Trophoblast cell (in vitro differentiated cells and primary cell): Measurements from ENCODE around the gene PLA2G12B.

Experiments
- DNase-seq, 2 donors: peaks; one replicate each; pipeline ENCODE4 v3.0.0-alpha.2; 2016
- H2AFZ ChIP-seq: 2 replicates; pipeline ENCODE4 v1.6.1; 2013; ENCODE audit warnings: low read length, moderate library complexity, mild to moderate bottlenecking; ENCODE audit not compliant: insufficient read depth, poor library complexity
- H2AK5ac ChIP-seq: 2 replicates; pipeline ENCODE4 v1.6.1; 2013; ENCODE audit warnings: mild to moderate bottlenecking, low read length
- H2BK120ac ChIP-seq: 2 replicates; pipeline ENCODE4 v1.6.1; 2013; ENCODE audit warnings: low read length, mild to moderate bottlenecking, moderate library complexity; ENCODE audit not compliant: insufficient read depth, poor library complexity
- H2BK12ac ChIP-seq: 2 replicates; pipeline ENCODE4 v1.6.1; 2013; ENCODE audit warnings: mild to moderate bottlenecking, low read length, moderate library complexity
- H2BK5ac ChIP-seq: 2 replicates; pipeline ENCODE4 v1.6.1; 2013; ENCODE audit warnings: low read length, low read depth, moderate library complexity, mild to moderate bottlenecking; ENCODE audit not compliant: poor library complexity
- H3K14ac ChIP-seq: 2 replicates; pipeline ENCODE4 v1.6.1; 2013; ENCODE audit warnings: mild to moderate bottlenecking, low read length
- H3K18ac ChIP-seq: 2 replicates; pipeline ENCODE4 v1.6.1; 2013; ENCODE audit warnings: mild to moderate bottlenecking, low read length
- H3K23ac ChIP-seq: 2 replicates; pipeline ENCODE4 v1.6.1; 2013; ENCODE audit warnings: low read length
- H3K27ac ChIP-seq: 2 replicates; pipeline ENCODE4 v1.5.1; 2013; ENCODE audit warnings: low read depth, mild to moderate bottlenecking, inconsistent platforms, low read length, moderate library complexity
- H3K27me3 ChIP-seq: 2 replicates; pipeline ENCODE4 v1.6.1; 2013; ENCODE audit warnings: inconsistent platforms, mild to moderate bottlenecking, low read length, moderate library complexity; ENCODE audit not compliant: insufficient read depth
- H3K36me3 ChIP-seq, 2 experiments: 1 replicate in 1 of 2; 2 replicates in 1 of 2; pipeline ENCODE4 v1.6.1; 2013; ENCODE audit warnings: low read length in 2 of 2, mild to moderate bottlenecking in 2 of 2, moderate library complexity in 1 of 2; ENCODE audit not compliant: insufficient read depth in 2 of 2, control insufficient read depth in 1 of 2
- H3K4ac ChIP-seq: 2 replicates; pipeline ENCODE4 v1.6.1; 2013; ENCODE audit warnings: low read depth, mild to moderate bottlenecking, low read length, moderate library complexity
- H3K4me1 ChIP-seq, 2 experiments: 1 replicate in 1 of 2; 2 replicates in 1 of 2; pipeline ENCODE4 v1.6.1; 2013; ENCODE audit warnings: low read length in 2 of 2, mild to moderate bottlenecking in 2 of 2, moderate library complexity in 1 of 2; ENCODE audit not compliant: insufficient read depth in 2 of 2, control insufficient read depth in 1 of 2
- H3K4me2 ChIP-seq: 2 replicates; pipeline ENCODE4 v1.6.1; 2013; ENCODE audit warnings: inconsistent platforms, mild to moderate bottlenecking, low read length, moderate library complexity
- H3K4me3 ChIP-seq: 2 replicates; pipeline ENCODE4 v1.5.1; 2013; ENCODE audit warnings: mild to moderate bottlenecking, low read depth, low read length, inconsistent platforms
- H3K79me1 ChIP-seq: one replicate; pipeline ENCODE4 v1.6.1; 2013; ENCODE audit warnings: low read length
- H3K79me2 ChIP-seq: 2 replicates; pipeline ENCODE4 v1.6.1; 2013; ENCODE audit warnings: low read length, mild to moderate bottlenecking; ENCODE audit not compliant: control insufficient read depth, insufficient read depth, poor library complexity
- H3K9ac ChIP-seq: 2 replicates; pipeline ENCODE4 v1.6.1; 2013; ENCODE audit warnings: mild to moderate bottlenecking, low read length
- H3K9me3 ChIP-seq: 2 replicates; pipeline ENCODE4 v1.6.1; 2013; ENCODE audit warnings: low read depth, mild to moderate bottlenecking, control low read depth, inconsistent platforms, low read length; ENCODE audit not compliant: insufficient read depth
- H4K12ac ChIP-seq: 2 replicates; pipeline ENCODE4 v1.6.1; 2013; ENCODE audit warnings: low read depth, mild to moderate bottlenecking, low read length, moderate library complexity
- H4K8ac ChIP-seq: 2 replicates; pipeline ENCODE4 v1.6.1; 2013; ENCODE audit warnings: low read depth, mild to moderate bottlenecking, low read length, moderate library complexity
- H4K91ac ChIP-seq: one replicate; pipeline ENCODE4 v1.6.1; 2013; ENCODE audit warnings: low read depth, mild to moderate bottlenecking, low read length, moderate library complexity
- WGBS: extraction: QIAGEN DNeasy Blood & Tissue Kit; methylation state at CpG from one replicate; pipeline ENCODE4 v1.1.7; 2013; ENCODE audit warnings: missing lambda C conversion rate; ENCODE audit not compliant: insufficient read length, insufficient coverage; ENCODE audit errors: extremely low coverage; 5-methylcytosine and 5-hydroxymethylcytosine counted together

The PLA2G12B gene

DNA sequence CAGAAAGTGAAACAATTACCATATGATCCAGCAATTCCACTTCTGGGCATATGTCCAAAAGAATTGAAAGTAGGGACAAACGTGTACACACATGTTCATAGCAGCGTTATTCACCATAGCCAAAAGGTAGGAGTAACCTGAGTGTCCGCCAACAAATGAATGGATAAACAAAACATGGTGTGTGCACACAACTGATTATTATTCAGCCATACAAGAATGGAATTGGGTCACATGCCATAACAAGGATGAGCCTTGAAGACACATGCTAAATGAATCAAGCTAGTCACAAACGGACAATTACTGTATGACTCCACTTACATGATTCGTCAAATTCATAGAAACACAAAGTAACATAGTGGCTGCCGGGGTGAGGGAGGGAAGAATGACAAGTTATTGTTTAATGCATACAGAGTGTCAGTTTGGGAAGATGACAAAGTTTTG lies 65.2 kb downstream of the PLA2G12B start:
- Histone ChIP-seq H3K36me3 (peaks cover 0 to 4% of the 10 kb centered on the region in 2 experiments), H2BK5ac (no peak overlapping the region), H3K4ac (no peak overlapping the region), H2AFZ (no peak overlapping the region), H4K8ac (no peak overlapping the region), H3K27ac (no peak overlapping the region), H3K14ac (no peak overlapping the region), H2BK12ac (no peak overlapping the region), H2BK120ac (no peak overlapping the region), H3K4me3 (no peak overlapping the region), H3K79me1 (no peaks in the 10 kb centered on the region), H3K4me2 (no peak overlapping the region), H3K27me3 (no peaks in the 10 kb centered on the region), H3K9ac (no peak overlapping the region), H3K9me3 (no peaks in the 10 kb centered on the region), H3K79me2 (no peaks in the 10 kb centered on the region), H4K12ac (no peak overlapping the region), H3K23ac (no peak overlapping the region), H3K4me1 (no peaks in the 10 kb centered on the region), H4K91ac (no peak overlapping the region), H3K18ac (no peak overlapping the region), H2AK5ac (no peak overlapping the region)
- DNase-seq: no peak
- no CpG with 5 or more reads among the region's 6 CpGs for WGBS

DNA sequence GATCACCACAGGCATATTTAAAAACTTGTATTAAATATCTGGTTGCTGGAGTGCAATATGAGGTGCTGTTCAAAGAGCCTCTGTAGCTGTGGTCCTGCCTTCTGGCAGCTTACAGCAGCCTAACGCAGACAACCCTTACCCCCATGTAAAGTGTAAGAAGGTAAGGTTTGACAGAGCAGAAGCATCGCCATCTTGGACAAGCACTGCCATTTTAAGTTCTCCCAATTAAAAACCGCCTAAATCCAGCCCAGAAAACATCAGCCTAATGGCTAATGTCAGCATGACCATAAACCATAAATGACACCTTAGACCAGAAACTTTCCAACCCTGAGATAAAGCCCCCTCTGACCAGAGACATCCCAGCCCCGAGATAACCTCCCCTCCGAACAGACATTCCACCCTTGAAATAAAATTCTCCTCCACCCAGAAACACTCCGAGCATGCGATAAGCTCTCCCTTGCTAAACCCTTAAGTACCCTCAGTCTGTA lies 66.4 kb downstream of the PLA2G12B start:
- H2AFZ ChIP-seq: no peak overlapping the region
- H2BK5ac ChIP-seq: no peak overlapping the region
- no peak for DNase-seq
- no peak overlapping the region for H4K91ac ChIP-seq
- H3K27me3 ChIP-seq: no peaks in the 10 kb centered on the region
- H3K79me1 ChIP-seq: no peaks in the 10 kb centered on the region
- no peaks in the 10 kb centered on the region for H3K9me3 ChIP-seq
- H4K8ac ChIP-seq: no peak overlapping the region
- H2AK5ac ChIP-seq: no peak overlapping the region
- H3K14ac ChIP-seq: no peak overlapping the region
- H3K9ac ChIP-seq: no peak overlapping the region
- no peak overlapping the region for H2BK12ac ChIP-seq
- H3K4me2 ChIP-seq: no peak overlapping the region
- no CpG with 5 or more reads among the region's 7 CpGs for WGBS
- no peaks in the 10 kb centered on the region for H3K79me2 ChIP-seq
- no peak overlapping the region for H2BK120ac ChIP-seq
- H3K4me3 ChIP-seq: no peak overlapping the region
- no peak overlapping the region for H3K18ac ChIP-seq
- no peak overlapping the region for H4K12ac ChIP-seq
- peaks cover 0 to 4% of the 10 kb centered on the region in 2 experiments for H3K36me3 ChIP-seq
- no peak overlapping the region for H3K4ac ChIP-seq
- H3K27ac ChIP-seq: no peak overlapping the region
- no peak overlapping the region for H3K23ac ChIP-seq
- H3K4me1 ChIP-seq: no peaks in the 10 kb centered on the region

DNA sequence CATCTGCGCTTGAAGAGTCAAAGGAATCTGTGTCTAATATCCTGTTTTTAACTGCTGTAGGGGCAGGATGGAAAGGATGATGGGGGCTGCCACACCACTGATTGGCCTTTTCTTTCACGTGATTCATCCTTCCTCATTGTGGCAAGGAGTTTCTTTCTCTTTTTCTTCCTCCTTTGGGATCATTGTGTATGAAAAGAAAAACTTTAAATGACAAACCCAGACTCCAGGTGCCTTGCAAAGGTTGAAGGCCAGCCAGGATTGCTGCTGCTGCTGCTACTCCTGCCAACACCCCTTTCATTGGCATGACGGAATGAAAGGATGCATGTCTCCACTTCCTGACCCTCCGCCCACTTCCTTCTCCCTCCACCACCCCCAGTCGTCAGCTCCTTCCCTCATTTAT lies 67.6 kb downstream of the PLA2G12B start:
- no peak overlapping the region for H4K91ac ChIP-seq
- no peaks in the 10 kb centered on the region for H3K4me1 ChIP-seq
- H2AFZ ChIP-seq: no peak overlapping the region
- H3K36me3 ChIP-seq: peaks cover 0 to 4% of the 10 kb centered on the region in 2 experiments
- no peak overlapping the region for H3K27ac ChIP-seq
- no peaks in the 10 kb centered on the region for H3K27me3 ChIP-seq
- no peak overlapping the region for H2BK5ac ChIP-seq
- no peak overlapping the region for H4K12ac ChIP-seq
- no peaks in the 10 kb centered on the region for H3K79me2 ChIP-seq
- no peak overlapping the region for H4K8ac ChIP-seq
- no peak overlapping the region for H2BK12ac ChIP-seq
- H3K9ac ChIP-seq: no peak overlapping the region
- DNase-seq: no peak
- no peak overlapping the region for H2BK120ac ChIP-seq
- no peak overlapping the region for H3K4me2 ChIP-seq
- no peak overlapping the region for H3K4ac ChIP-seq
- no peaks in the 10 kb centered on the region for H3K9me3 ChIP-seq
- H3K14ac ChIP-seq: no peak overlapping the region
- no peaks in the 10 kb centered on the region for H3K79me1 ChIP-seq
- WGBS: no CpG with 5 or more reads among the region's 5 CpGs
- H3K4me3 ChIP-seq: no peak overlapping the region
- no peak overlapping the region for H3K18ac ChIP-seq
- no peak overlapping the region for H3K23ac ChIP-seq
- H2AK5ac ChIP-seq: no peak overlapping the region

DNA sequence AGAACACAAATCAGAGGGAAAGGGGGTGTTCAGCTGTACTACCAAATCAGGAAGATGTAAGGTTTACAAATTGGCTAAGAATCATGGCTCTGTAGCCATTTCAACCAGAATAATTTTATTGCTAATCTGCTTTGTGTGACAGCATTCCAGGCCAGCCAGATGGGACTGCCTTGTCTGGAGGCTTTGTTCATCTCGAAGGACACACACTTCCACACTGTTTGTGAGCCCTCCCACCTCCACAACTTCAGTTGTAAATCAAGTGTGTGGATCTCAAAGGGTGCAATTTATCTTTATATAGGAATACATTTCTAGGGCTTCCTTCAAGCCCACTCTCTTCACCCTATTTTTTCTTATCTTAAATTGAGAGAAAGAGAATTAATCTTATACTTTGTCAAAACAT lies 68.0 kb downstream of the PLA2G12B start:
- Histone ChIP-seq H2BK120ac (no peak overlapping the region), H3K4ac (no peak overlapping the region), H3K27ac (no peak overlapping the region), H4K91ac (no peak overlapping the region), H2AK5ac (no peak overlapping the region), H3K9me3 (no peaks in the 10 kb centered on the region), H3K4me2 (no peak overlapping the region), H2AFZ (no peak overlapping the region), H3K79me2 (no peaks in the 10 kb centered on the region), H3K27me3 (no peaks in the 10 kb centered on the region), H3K9ac (no peak overlapping the region), H3K18ac (no peak overlapping the region), H3K79me1 (no peaks in the 10 kb centered on the region), H3K36me3 (peaks cover 0 to 4% of the 10 kb centered on the region in 2 experiments), H2BK5ac (no peak overlapping the region), H2BK12ac (no peak overlapping the region), H3K4me3 (no peak overlapping the region), H3K23ac (no peak overlapping the region), H3K4me1 (no peaks in the 10 kb centered on the region), H4K8ac (no peak overlapping the region), H3K14ac (no peak overlapping the region), H4K12ac (no peak overlapping the region)
- no CpG with 5 or more reads among the region's 1 CpG for WGBS
- no peak for DNase-seq
